ENCODE data around the gene RETN.

GRCh38 chr19:7706188-7706954, 37.5 kb downstream of the RETN start:
- TF ChIP-seq, protein P1, sequence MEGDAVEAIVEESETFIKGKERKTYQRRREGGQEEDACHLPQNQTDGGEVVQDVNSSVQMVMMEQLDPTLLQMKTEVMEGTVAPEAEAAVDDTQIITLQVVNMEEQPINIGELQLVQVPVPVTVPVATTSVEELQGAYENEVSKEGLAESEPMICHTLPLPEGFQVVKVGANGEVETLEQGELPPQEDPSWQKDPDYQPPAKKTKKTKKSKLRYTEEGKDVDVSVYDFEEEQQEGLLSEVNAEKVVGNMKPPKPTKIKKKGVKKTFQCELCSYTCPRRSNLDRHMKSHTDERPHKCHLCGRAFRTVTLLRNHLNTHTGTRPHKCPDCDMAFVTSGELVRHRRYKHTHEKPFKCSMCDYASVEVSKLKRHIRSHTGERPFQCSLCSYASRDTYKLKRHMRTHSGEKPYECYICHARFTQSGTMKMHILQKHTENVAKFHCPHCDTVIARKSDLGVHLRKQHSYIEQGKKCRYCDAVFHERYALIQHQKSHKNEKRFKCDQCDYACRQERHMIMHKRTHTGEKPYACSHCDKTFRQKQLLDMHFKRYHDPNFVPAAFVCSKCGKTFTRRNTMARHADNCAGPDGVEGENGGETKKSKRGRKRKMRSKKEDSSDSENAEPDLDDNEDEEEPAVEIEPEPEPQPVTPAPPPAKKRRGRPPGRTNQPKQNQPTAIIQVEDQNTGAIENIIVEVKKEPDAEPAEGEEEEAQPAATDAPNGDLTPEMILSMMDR (conservative IDR thresholded peaks at IDR 0.05; ENCODE audit: low read length), result no peak
- no peak for TF ChIP-seq EZH2phosphoT487 (IDR thresholded peaks at IDR 0.05; ENCODE audit: borderline replicate concordance)

Data from Loucy (cell line).